ENCODE data around the gene PTCHD1. TPM values are rescaled to one million over a fixed set of nuclear protein-coding genes. Genes with fewer than 3 reads are reported as not detected.

Gene PTCHD1
- polyA plus RNA-seq, 1 of the 3 experiments (the other 2 are of a cell fraction): not detected

DNA sequence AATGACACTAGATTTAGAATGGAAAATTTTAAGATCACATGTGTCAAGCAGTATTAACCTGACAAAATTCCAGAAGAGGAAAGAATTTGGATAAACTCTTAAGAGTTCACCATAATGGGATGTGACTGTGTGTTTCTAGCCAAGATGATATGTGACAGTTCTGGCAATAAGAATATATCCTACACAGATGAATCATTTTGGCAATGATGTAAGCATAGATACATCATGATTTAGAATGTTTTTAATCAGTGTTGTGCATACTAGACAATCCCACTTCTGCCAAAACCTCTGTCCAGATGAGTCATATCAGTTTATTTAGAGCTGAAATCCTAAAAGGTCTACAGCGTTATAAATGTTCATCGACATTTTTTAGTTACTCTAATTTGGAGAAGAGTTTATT is 48.8 kb downstream of the PTCHD1 start (continued):
- TF ChIP-seq RAD21 (IDR thresholded peaks at IDR 0.05; ENCODE audit: low read length) (no peak), GATA2 (CRISPR knock-in tag; IDR thresholded peaks at IDR 0.05) (no peak), TAF1 (IDR thresholded peaks at IDR 0.05; ENCODE audit: borderline replicate concordance, low read depth, low read length) (no peak), TCF12 (IDR thresholded peaks at IDR 0.05) (peak; percentile 74), SMC3 (IDR thresholded peaks at IDR 0.05; ENCODE audit: low read depth, low read length) (no peak), SIN3A (IDR thresholded peaks at IDR 0.05; ENCODE audit: borderline replicate concordance, low read depth, low read length) (no peak)
- TF ChIP-seq, protein P1, sequence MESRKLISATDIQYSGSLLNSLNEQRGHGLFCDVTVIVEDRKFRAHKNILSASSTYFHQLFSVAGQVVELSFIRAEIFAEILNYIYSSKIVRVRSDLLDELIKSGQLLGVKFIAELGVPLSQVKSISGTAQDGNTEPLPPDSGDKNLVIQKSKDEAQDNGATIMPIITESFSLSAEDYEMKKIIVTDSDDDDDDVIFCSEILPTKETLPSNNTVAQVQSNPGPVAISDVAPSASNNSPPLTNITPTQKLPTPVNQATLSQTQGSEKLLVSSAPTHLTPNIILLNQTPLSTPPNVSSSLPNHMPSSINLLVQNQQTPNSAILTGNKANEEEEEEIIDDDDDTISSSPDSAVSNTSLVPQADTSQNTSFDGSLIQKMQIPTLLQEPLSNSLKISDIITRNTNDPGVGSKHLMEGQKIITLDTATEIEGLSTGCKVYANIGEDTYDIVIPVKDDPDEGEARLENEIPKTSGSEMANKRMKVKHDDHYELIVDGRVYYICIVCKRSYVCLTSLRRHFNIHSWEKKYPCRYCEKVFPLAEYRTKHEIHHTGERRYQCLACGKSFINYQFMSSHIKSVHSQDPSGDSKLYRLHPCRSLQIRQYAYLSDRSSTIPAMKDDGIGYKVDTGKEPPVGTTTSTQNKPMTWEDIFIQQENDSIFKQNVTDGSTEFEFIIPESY (IDR thresholded peaks at IDR 0.05; ENCODE audit: borderline replicate concordance, low read depth): no peak

DNA sequence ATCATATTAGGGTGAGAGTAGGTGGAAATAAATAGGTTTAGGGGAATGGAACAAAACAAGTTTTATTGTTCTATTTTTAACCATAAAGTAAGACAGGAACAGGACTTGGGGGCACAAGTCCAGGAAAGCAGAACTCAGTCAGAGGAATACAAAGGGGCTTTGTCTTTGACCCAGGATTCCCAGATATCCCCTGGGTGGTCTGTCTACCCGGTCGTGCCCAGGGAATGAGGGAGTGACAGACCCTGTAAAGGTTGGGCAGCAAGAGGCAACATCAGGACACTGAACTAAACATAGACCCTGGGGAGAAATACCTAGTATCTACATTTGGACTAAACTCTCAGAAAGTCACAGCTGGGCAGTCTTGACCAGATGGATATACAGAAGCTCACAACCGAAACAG is 50.6 kb downstream of the PTCHD1 start:
- ChIA-PET CTCF (interaction anchor here (1.2 to 1.5 kb wide), 2 partner anchors 12 to 377 kb away, joined by 3 to 4 read pairs; no protein-coding TSS in a partner anchor), POLR2A (no interaction called here)
- TF ChIP-seq NRF1 (IDR thresholded peaks at IDR 0.05; ENCODE audit: low read depth, low read length) (no peak), CHD2 (IDR thresholded peaks at IDR 0.05; ENCODE audit: low read length, partially characterized antibody) (no peak), ELF1 (IDR thresholded peaks at IDR 0.05) (no peak), FOXJ3 (CRISPR knock-in tag; IDR thresholded peaks at IDR 0.05) (no peak), EZH2phosphoT487 (IDR thresholded peaks at IDR 0.05; ENCODE audit: borderline replicate concordance, low read depth) (no peak), RCOR1 (IDR thresholded peaks at IDR 0.05; ENCODE audit: low read length) (no peak), FOXM1 (IDR thresholded peaks at IDR 0.05; ENCODE audit: low read depth) (no peak), TCF12 (IDR thresholded peaks at IDR 0.05) (no peak), RXRA (IDR thresholded peaks at IDR 0.05; ENCODE audit: borderline replicate concordance, low read depth) (no peak)
- TF ChIP-seq, protein P2, sequence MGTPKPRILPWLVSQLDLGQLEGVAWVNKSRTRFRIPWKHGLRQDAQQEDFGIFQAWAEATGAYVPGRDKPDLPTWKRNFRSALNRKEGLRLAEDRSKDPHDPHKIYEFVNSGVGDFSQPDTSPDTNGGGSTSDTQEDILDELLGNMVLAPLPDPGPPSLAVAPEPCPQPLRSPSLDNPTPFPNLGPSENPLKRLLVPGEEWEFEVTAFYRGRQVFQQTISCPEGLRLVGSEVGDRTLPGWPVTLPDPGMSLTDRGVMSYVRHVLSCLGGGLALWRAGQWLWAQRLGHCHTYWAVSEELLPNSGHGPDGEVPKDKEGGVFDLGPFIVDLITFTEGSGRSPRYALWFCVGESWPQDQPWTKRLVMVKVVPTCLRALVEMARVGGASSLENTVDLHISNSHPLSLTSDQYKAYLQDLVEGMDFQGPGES (IDR thresholded peaks at IDR 0.05; ENCODE audit: low read depth, low read length): no peak
- H3K4me2 ChIP-seq: no peak overlapping the region
- DNase-seq: no peak
- no peak overlapping the region for H3K27ac ChIP-seq (ENCODE audit: low read depth in 2 of 2, low read length in 1 of 2)
- 8% methylated on average over 3 of the region's 3 CpGs for whole genome bisulfite sequencing (ENCODE audit: low lambda C conversion rate)
- no peaks in the 10 kb centered on the region for H4K20me1 ChIP-seq (ENCODE audit: insufficient read depth)
- no peaks in the 10 kb centered on the region for H3K9me2 ChIP-seq
- H3K36me3 ChIP-seq (replicated peaks in 1 of 2; ENCODE audit: control insufficient read depth in 1 of 2, insufficient read depth in 2 of 2, low read length in 1 of 2): no peaks in the 10 kb centered on the region
- H2AFZ ChIP-seq (ENCODE audit: low read depth): no peak overlapping the region
- no peaks in the 10 kb centered on the region for H3K4me1 ChIP-seq (ENCODE audit: control insufficient read depth in 1 of 2, insufficient read depth in 2 of 2, low read depth in 1 of 2, low read length in 1 of 2)
- no peaks in the 10 kb centered on the region for H3K79me2 ChIP-seq (ENCODE audit: insufficient read depth)
- peaks cover 8% of the 10 kb centered on the region; the same call in 1 of the 2 replicates for H3K27me3 ChIP-seq (ENCODE audit: insufficient read depth)
- H3F3A ChIP-seq (replicated peaks; ENCODE audit: insufficient read depth): no peaks in the 10 kb centered on the region
- no peak overlapping the region for H3K9ac ChIP-seq
- H3K4me3 ChIP-seq (ENCODE audit: low read depth in 2 of 2, low read length in 1 of 2): no peak overlapping the region
- H3K9me3 ChIP-seq: no peaks in the 10 kb centered on the region

All from SK-N-SH (cell line).